HG02623 (cell line): Measurements from ENCODE around the gene LRRC4C.

Experiments
- ATAC-seq: cut with Tn5 transposase; IDR thresholded peaks from one replicate; pipeline ENCODE4 v1.9.1; 2021; ENCODE audit warnings: moderate library complexity; ENCODE audit not compliant: unreplicated experiment

LRRC4C gene

DNA sequence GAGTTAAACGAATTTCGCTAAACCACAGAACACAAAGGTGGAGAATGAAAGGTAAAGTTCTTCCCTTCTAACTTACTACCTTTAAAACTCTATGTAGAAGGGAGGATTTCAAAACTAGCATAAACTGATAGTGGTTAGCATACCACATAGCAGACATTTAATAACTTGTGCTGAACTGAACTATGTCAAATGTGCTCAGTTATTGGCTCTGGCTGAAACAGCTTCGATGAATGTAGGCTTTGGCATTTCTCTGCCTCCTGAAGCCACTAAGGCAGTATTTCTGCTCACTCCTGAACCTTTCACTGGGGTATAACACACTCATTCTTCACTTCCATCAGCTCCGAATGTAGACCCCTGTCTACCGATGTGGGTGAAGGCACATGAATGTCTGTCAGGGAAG is 1188.1 kb downstream of the LRRC4C start:
- ATAC-seq: no peak

GRCh38 chr11:40269865-40270264 is 1189.6 kb downstream of the LRRC4C start:
- ATAC-seq: no peak

- no peak for ATAC-seq
Observed at GRCh38 chr11:40268551-40268950, 1190.9 kb downstream of the LRRC4C start.

DNA sequence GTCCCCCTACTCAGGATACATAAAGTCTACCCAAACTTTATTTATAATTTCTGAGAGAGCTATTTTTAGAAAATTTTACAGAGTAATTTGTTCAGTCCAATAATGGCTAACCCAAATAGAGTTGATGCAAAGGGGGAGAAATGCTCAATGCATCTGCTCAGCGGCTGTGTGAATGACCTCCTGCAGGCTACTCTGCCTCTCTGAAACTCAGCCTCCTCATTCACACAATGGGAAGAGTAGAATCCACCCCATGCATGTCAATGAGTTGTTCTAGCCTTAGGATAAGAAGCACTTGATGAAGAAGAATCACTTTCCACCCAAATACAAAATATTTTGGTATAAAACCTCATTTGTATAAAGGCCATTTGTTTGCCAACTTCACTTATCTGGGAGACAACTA is 1204.0 kb downstream of the LRRC4C start:
- ATAC-seq: no peak

- no peak for ATAC-seq
Observed at GRCh38 chr11:40253166-40253565, 1206.3 kb downstream of the LRRC4C start.

DNA sequence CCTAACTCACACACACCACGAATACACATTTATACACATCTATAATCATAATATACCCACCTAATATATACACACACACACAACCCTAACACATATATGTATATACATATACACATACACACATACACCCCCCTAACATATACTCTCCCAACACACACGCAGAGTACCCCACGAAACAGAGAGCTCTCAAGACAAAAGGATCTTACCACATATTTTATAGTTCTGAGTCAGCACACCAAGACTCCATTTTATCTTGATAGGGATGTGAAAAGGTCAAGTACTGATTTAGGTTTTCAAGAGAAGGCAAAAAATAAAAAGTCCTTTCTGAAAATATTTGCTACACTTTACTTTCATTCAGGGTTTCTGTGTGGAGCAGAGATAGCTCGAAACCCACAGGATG is 1207.2 kb downstream of the LRRC4C start:
- ATAC-seq: no peak

GRCh38 chr11:40246983-40247382 is 1212.5 kb downstream of the LRRC4C start:
- ATAC-seq: no peak

GRCh38 chr11:40241524-40242051 is 1217.9 kb downstream of the LRRC4C start:
- peak; percentile 98 for ATAC-seq

GRCh38 chr11:40240284-40240683 is 1219.2 kb downstream of the LRRC4C start:
- ATAC-seq: no peak

GRCh38 chr11:40236526-40236925 is 1222.9 kb downstream of the LRRC4C start:
- no peak for ATAC-seq

- ATAC-seq: no peak
Observed at GRCh38 chr11:40235841-40236240, 1223.6 kb downstream of the LRRC4C start.

GRCh38 chr11:40230821-40231220 is 1228.6 kb downstream of the LRRC4C start:
- ATAC-seq: no peak

DNA sequence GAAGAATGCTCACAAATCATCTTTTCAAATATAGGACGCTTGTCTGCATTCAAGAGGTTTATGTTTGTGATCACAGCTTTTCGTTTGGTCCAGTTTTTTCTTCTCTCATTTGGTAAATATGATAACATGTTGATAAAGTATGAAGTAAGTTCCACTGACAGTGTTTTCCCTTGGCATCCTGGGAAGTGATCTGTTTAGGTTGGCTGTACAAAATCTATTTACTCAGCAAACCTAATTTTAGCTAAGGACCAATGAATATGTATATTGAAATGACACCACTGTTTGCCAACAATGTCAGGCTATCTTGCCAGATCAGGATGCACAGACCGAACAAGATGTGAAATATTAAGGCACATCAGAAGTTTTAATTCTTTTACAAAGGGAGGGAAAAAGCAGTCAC is 1230.8 kb downstream of the LRRC4C start:
- ATAC-seq: no peak

- peak; percentile 92 for ATAC-seq
Observed at GRCh38 chr11:40227730-40228129, 1231.7 kb downstream of the LRRC4C start.

DNA sequence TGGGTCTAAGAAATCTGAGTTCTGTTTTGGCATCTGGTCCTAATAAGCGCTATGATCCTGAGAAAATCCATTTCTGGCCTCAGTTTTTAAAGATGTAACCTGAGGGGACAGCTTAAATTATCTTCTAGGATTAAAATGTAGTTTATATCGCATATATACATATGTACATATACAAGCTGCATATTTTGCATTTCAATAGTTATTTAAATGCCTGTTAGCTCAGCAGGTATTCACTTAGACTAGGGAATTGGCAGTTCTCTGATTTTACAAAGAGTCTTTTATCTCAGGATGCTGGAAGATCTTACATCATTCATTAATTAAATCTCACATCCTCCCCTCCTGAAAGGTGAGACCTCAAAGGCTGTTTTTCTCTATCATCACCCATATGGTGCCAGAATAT is 1232.8 kb downstream of the LRRC4C start:
- no peak for ATAC-seq

DNA sequence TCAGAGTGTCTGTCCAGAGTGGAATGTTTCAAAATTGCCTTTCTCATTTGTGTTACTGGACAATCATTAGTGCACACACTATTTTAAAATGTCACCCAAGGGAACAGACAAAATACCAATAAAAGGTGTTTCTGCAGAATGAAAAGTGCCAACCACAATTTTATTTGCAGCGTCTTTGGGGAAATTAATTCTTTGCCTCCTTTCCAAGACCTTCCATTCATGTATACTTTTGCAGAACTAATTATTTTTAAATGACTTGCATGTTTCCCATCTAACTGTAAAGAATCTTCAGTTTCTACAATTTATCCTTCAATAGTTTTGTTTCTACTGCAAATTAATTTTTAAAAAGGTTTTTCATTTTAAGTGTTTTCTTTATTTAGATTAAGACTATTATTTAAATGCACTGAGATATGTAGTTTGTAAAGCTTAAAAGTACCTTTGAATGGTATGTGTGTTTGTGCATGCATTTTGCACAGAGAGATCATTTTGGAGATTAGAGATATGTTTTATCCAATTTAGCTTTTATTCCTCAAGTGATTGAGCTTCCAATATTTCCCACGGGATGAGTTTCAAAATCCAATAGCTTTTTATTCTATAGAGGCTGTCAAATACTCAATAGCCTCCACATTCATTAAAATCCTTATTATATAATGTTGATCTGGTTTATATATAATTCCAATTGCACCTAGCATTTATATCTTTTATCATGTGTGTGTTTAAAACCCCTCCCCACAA is 1235.7 kb downstream of the LRRC4C start:
- no peak for ATAC-seq

DNA sequence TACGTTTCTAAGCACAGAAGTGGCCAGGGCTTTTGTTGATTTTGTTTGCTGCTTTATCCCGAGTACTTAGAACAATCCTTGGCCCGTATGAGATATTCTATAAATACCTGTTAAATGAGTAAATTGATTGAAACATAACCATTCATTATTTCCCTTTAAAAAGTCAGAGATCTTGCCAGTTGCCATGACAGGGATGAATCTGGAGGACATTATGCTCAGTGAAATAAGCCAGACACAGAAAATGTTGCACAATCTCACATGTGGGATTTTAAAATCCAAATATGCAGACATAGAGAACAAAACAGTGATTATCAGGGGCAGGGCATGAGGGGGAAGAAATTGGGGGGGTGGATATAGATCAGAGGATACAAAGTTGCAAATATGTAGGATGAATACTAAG is 1240.1 kb downstream of the LRRC4C start:
- ATAC-seq: no peak

DNA sequence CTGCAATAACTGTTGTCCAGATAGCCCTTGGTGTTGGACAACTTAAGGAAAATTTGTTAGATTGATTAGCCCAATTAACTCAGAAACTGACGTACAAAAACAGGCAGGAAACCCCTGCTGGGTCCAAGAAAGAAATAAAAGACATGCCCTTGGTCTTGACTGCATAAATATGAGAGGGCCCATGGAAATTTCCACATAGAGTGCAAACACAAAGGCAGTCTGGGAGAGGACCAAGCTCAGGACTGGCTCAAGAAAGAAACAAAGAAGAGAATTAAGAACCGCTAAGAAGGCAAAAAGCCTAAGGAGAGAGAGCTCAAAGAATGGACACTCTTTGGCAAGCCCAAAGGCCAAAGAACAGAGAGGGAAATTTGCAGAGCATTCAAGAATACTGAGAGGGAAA is 1243.9 kb downstream of the LRRC4C start:
- ATAC-seq: no peak

DNA sequence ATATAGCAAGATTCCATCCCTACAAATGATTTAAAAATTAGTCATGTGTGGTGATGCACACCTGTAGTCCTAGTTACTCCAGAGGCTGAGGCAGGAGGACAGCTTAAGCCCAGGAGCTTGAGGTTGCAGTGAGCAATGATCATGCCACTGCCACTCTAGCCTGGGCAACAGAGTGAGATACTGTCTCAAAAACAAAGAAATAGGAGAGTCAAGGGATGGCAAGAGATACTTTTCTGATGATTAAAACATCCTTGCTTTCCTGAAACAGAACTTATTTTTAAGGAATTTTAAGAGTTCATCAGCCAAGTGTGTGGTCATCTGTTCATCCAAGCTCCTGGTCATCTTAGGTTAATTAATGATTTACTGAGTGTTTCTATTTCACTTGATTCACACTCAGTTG is 1252.0 kb downstream of the LRRC4C start:
- ATAC-seq: no peak

GRCh38 chr11:40204228-40204627 is 1255.2 kb downstream of the LRRC4C start:
- ATAC-seq: no peak

DNA sequence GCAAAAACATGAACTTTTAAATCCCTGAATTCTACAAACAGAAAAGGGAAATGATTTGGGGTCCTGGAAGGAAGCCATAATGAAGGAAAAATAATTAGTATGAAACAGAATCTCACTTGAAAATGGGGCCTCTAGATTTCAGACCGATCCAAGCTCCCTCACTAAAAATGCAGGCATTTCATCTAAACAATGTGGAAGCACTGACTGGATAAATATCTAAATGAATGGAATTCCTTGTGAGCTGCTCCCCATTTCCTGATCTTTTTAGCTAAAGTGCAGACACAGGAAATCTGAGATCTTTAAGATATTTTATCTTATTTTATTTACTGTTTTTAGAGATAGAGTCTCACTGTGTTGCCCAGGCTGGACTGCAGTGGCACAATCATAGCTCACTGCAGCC is 1255.8 kb downstream of the LRRC4C start:
- no peak for ATAC-seq

DNA sequence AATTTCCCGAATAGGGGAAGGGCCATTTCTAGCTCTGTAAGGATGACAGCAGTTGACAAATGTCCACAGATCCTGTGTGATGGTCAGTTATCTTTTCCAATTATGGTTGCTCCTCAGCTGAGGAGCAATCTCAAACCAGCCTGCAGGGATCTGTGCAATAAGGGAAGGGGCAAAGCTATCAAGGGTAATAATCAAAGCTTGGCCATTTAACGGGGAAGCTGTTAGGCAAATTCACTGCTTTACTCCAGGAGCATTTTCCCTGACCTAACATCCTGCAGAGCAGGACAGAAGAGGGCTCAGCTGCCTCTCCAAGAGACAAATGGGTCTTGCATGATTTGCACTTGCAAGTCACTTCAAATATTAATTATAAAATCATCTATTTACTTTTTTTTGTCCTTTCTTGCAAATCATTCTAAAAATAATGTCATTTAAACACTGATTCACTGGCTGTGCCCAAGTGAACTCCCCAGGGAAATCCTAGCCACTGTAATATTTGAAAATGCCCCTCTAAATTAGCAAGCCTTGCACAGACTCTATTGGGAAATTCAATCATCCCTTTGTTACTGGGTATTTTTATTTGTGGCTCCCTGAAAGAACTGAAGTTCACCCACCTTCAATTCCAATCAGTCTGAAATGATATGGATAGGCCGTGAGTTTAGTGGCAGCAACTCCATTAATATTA is 1256.7 kb downstream of the LRRC4C start:
- no peak for ATAC-seq
